GM11168 (cell line): ENCODE measurements around the gene HBZ.
"Not testable (repeated sequence)": the region's sequence is repeated elsewhere in the genome, so short reads cannot be mapped to it uniquely, and the experiment has no call there.

ENCODE experiments used
- in situ Hi-C: fragments of 300-500 bp; cut with MboI; formaldehyde crosslinking; loops from one replicate; pipeline ENCODE4 v1.12.0; 2022; ENCODE audit warnings: low sequenced_read_pairs; ENCODE audit not compliant: unreplicated experiment

Gene HBZ

GRCh38 chr16:130533-131173 is 21.8 kb upstream of the HBZ start:
- in situ Hi-C loops = no loop called here

DNA sequence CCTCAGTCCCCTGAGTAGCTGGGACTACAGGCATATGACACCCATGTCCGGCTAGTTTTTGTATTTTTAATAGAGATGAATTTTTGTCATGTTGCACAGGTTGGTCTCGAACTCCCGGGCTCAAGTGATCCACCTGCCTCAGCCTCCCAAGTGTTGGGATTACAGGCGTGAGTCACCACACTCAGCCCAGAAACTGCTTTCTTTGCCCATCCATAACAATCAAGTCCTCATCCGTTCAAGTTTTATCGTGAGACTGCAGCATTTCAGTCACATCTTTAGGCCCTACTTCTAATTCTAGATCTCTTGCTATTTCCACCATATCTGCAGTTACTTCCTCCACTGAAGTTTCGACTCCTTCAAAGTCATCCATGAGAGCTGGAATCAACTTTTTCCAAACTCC is 20.3 kb upstream of the HBZ start:
- in situ Hi-C loops = no loop called here

DNA sequence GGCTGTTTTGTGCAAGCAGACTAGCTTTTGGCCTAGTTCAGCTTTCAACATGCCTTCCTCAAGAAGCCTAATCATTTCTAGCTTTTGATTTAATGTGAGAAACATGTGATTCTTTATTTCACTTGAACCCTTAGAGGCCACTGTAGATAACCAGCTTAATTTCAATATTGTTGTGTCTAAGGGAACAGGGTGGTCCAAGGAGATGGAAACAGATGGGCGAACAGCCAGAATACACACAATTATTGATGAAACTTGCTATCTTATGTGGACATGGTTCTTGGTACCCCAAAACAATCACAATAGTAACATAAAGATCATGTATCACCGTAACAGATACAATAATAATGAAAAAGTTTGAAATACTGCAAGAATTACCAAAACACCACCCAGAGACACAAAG is 18.7 kb upstream of the HBZ start:
- in situ Hi-C loops = no loop called here

- in situ Hi-C loops = no loop called here
These were observed 14.4 kb upstream of the HBZ start for GRCh38 chr16:138049-138417.

DNA sequence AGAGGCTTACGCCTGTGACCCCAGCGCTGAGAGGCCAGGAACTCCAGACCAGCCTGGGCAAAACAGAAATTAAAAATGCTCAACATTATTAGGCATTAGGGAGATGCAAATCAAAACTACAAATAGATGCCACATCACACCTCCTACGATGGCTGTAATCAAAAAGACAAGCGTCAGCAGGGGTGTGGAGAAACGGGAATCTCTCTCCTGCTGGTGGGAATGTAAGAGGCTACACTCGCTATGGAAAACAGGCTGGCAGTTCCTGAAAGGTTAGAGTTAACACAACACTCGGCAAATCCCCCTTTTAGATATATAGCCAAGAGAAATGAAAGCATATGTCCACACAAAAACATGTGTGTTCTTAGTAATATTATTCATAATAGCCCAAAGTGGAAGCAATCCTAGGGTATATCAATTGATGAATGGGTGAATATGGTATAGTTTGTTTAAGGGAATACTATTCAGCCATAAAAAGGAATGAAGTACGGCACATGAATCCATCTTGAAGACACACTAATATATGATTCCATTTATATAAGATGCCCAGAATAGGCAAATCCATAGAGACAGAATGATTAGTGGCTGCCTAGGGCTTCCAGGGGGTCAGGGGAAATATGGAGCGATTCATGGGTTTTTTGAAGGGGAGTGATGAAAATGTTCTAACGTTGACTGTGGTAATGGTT is 12.1 kb upstream of the HBZ start:
- in situ Hi-C loops = no loop called here

- in situ Hi-C loops = no loop called here
These were observed 10.0 kb upstream of the HBZ start for GRCh38 chr16:142405-142967.

DNA sequence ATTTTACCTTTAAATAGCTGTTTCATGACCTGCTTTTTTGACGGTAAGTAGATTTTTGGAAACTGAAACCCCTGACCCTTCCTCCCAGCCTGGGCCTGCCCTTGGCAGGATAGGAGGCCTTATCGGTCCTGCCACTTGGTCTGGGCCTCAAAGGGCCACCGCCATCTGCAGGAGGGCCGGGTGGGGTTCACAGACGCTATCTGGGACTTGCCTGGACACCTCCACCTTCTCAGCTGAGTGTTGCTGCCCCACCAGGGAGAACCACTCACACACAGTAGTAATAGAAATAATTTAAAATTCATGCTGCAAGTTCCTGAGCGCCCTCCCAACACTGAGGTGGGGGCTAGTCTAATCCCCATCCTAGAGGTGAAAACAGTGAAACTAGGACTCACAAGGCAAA is 9.4 kb upstream of the HBZ start:
- in situ Hi-C loops = no loop called here

GRCh38 chr16:143456-143855 is 9.0 kb upstream of the HBZ start:
- in situ Hi-C loops = no loop called here

- in situ Hi-C loops = no loop called here
These were observed 7.6 kb upstream of the HBZ start for GRCh38 chr16:144797-145252.

DNA sequence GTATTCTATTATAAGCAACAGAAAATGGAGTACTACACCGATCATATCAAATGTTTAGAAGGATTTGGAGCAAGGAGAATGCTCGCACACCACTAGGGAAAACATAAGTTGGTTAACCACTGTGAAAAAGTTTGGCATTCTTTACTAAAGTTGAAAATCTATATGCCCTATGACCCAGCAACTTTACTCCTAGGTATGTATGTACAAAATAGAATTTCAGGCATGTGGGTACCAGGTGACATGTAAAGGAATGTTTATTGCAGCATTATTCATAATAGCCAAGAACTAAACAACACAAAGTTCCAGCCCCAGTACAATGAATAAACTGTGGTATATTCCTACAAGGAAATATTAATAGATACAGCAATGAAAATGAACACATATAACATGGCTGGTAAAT is 5.8 kb upstream of the HBZ start:
- in situ Hi-C loops = no loop called here

DNA sequence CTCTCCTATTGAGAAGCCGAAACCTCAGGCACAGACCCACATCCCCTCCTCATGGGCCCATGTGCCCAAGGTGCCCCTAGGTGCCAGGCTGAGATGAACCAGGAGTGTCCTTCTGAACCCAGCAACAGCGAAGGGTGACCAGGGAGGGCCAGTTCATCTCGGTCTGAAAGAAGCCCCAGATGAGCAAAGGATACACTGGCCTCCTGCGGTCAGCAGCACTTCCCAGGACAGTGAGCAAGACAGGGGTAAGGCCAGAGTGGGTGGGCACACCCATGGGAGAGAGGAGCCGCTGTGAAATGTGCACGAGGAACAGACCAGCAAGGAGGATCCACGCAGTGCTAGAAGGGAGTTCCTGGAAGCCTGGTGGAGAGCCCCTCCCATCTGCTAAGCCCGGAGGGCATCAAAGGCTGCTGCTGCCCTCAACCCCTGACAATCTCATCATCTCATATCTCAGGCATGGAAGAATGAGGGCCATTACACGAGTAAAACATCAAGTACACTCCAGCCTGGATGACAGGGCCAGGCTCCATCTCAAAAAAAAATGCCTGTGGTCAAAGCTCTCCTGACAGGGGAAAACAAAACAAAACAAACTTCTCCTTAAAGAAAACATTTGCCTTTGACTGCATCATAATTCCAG is 3.3 kb upstream of the HBZ start:
- in situ Hi-C loops = no loop called here

DNA sequence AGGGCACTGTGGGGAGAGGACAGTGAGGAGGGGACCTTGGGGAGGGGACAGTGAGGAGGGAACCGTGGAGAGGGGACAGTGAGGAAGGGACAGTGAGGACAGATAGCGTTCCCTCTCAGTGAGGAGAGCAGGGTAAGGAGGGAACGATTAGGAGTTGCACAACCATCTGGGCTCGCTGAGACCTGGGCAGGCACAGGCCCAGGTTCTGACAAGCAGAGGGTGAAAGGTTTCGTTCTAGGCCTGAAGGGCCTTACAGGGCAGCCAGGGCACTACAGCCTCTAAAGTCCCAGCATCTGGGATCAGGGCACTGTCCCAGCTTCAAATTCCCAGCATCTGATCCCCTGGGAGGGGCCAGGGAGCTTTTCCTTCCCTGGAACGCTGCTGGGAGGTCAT is 681 bp downstream of the HBZ start:
- in situ Hi-C loops = not testable (repeated sequence)

DNA sequence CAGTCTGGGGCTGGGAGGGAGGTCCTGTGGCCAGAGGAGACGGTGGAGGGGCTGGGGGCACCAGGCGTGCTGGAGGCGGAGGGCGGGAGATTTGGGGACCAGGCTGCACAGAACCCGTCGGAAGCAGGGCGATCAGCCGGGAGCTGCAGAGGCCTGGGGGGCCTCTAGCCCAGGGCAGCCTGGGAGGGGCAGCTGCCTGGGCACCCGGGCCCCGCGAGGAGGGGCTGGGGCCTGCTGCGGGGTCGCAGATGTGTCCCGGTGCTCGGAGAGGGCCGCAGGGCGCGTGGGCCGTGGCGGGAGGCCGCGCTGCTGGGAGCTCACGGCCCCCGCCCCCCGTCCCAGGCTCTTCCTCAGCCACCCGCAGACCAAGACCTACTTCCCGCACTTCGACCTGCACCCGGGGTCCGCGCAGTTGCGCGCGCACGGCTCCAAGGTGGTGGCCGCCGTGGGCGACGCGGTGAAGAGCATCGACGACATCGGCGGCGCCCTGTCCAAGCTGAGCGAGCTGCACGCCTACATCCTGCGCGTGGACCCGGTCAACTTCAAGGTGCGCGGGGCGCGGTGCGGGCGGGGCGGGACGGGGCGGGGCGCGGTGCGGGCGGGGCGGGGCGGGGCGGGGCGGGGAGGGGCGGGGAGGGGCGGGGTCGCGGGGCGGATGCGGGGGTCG is 1.2 kb downstream of the HBZ start:
- in situ Hi-C loops = not testable (repeated sequence)

- in situ Hi-C loops = no loop called here
These were observed 2.0 kb downstream of the HBZ start for GRCh38 chr16:154217-155030.

DNA sequence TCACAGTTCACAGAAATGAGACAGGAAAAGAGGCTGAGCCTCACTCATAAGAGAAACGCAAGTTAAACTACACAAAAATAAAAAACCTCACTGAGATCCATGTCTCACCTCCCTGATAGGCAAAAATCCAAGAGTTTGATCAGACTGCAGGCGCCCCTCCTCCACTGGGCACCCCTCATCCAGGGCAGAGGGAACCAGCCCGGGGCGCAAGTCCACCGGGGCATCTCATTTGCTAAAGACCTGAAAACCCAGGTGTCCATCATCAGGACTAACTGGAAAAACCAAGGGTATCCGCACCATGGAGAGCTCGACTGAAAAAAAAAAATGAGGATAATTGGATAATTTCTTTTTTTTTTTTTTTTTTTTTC is 2.6 kb downstream of the HBZ start:
- in situ Hi-C loops = no loop called here

DNA sequence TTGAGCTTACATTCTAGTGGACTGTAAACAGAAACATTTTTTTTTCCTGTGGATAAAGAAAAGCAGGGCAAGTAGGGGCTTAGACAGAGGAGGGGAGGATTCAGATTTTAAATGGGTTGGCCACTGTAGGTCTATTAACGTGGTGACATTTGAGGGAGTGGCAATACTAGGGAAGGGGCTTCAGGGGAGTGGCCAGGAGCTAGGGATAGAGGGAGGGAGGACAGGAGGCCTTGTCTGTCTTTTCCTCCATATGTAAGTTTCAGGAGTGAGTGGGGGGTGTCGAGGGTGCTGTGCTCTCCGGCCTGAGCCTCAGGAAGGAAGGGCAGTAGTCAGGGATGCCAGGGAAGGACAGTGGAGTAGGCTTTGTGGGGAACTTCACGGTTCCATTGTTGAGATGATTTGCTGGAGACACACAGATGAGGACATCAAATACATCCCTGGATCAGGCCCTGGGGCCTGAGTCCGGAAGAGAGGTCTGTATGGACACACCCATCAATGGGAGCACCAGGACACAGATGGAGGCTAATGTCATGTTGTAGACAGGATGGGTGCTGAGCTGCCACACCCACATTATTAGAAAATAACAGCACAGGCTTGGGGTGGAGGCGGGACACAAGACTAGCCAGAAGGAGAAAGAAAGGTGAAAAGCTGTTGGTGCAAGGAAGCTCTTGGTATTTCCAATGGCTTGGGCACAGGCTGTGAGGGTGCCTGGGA is 6.8 kb downstream of the HBZ start:
- in situ Hi-C loops = no loop called here

- in situ Hi-C loops = not testable (repeated sequence)
These were observed 7.8 kb downstream of the HBZ start for GRCh38 chr16:160242-160641.

DNA sequence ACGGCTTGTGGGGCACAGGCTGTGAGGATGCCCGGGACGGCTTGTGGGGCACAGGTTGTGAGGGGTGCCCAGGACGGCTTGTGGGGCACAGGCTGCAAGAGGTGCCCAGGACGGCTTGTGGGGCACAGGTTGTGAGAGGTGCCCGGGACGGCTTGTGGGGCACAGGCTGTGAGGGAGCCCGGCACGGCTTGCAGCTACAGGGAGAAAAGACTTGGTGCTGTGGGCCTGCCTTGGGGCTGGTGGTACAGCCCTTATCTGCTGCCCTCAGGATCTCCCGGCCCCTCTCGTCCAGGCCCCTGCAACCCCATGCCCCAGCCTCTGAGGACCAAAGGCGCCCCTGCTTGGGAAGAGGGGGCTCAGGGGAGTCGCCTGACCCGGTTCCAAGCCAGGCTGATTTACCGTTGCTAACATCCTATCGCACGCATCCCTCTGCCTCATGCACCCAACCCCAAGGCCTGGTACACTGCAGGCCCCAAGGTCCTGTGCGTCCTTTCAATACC is 8.3 kb downstream of the HBZ start:
- in situ Hi-C loops = no loop called here

DNA sequence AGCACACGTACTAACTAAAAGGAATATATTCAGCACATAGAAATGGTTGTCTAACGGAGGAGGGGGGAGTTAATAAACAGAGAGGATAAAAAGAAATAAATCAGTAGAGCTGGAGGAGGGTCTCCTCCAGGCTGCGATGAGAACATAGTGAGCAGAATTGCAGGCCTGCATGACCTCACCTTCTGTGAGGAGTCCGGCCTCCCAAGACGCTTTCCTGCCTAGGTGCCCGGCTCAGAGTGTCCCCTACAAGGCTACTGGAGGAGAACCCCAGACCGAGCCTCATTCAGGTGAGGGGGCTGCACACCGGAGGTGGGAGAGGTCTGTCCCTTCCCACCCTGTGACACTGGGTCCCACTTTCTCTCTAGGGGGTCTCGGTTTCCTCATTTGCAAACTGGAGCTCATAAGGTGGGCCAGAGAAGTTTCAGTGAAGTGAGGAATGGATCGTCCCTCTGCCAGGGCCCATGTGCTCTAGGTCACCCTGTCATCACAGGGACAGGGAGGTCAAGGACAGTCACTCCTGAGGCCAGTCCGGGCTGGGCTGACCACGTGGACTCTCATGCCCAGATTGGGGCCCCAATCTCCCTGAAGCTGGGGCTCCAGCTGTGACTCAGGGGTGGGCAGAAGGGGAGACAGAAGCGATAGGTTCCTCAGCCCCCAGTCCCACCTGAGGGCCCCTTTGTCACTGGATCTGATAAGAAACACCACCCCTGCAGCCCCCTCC is 10.0 kb downstream of the HBZ start:
- in situ Hi-C loops = no loop called here
